Skin epidermis (tissue), 12 donors: Measurements from ENCODE around the gene LRP1B.

Experiments used
- H3K27ac ChIP-seq, 21 experiments: fragments of 200-600 bp; sonication (generic) in 11 of 21; one replicate each; pipeline ENCODE4 v1.5.0; 2020; ENCODE audit warnings: mild to moderate bottlenecking in 3 of 21, inconsistent platforms in 2 of 21, moderate library complexity in 2 of 21
- H3K4me3 ChIP-seq, 7 experiments: fragments of 200-600 bp; sonication (generic) in 2 of 7; one replicate each; pipeline ENCODE4 v1.5.0; 2020; ENCODE audit warnings: inconsistent platforms in 2 of 7, mild to moderate bottlenecking in 2 of 7, moderate library complexity in 1 of 7

LRP1B gene

DNA sequence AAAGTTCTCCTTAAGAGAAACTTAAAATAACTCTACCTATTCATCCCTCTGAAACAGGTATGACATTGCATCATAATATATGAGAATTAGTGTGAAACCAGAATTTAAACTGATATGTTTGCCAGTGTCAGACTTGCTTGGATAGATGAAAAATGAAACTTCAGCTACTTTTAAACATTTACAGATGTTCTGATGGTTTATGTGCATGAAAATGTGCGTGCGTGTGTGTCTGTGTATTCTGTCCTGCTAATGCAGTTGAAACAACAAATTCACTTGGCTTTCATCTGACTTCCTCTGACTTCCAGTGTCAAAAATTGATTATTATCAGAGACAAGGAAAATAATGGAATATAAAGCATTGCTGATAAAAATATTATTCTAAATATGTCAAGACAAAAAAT lies 719.4 kb downstream of the LRP1B start:
- no peak overlapping the region for H3K4me3 ChIP-seq
- no peak overlapping the region for H3K27ac ChIP-seq

DNA sequence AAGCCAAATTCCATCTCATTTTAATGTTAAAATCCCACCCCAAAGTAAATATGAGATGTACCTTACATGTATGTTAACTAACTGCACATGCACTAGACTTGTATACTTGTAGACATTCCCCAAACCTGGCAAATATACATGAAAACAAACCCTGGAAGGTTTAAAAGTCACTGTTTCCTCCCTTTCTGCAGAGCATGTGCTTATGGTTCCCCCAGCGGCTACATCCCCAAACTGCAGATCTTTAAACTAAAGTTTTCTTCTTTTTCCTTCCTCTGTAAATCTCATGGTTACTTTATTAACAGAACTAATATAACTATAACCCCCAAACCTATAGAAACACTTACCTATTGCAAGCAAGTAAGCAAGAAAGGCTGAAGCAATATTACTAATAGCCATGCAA lies 731.5 kb downstream of the LRP1B start:
- Histone ChIP-seq H3K27ac (no peak overlapping the region), H3K4me3 (no peak overlapping the region)

GRCh38 chr2:141393214-141393545 lies 737.6 kb downstream of the LRP1B start:
- no peak overlapping the region for H3K4me3 ChIP-seq
- H3K27ac ChIP-seq = no peak overlapping the region

- no peak overlapping the region for H3K27ac ChIP-seq
- H3K4me3 ChIP-seq = no peak overlapping the region
Measured at GRCh38 chr2:141392517-141393213, 738.2 kb downstream of the LRP1B start.

DNA sequence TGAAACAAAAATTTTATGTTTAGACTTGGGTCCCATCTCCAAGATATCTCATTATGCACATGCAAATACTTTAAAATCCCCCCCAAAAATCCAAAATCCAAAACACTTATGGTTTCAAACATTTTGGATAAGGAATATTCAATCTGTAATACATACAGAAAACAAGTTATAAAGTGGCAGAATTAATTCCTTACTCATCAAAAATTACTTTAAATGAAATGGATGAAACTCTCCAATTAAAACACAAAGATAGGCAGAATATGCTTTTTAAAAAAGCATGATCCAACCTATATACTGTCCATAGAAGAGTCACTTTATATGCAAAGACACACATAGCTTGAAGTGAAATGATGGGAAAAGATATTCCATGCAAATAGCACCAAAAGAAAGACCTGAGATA lies 744.6 kb downstream of the LRP1B start:
- no peak overlapping the region for H3K27ac ChIP-seq
- H3K4me3 ChIP-seq = no peak overlapping the region

GRCh38 chr2:141384676-141385075 lies 746.1 kb downstream of the LRP1B start:
- no peak overlapping the region for H3K4me3 ChIP-seq
- no peak overlapping the region for H3K27ac ChIP-seq

DNA sequence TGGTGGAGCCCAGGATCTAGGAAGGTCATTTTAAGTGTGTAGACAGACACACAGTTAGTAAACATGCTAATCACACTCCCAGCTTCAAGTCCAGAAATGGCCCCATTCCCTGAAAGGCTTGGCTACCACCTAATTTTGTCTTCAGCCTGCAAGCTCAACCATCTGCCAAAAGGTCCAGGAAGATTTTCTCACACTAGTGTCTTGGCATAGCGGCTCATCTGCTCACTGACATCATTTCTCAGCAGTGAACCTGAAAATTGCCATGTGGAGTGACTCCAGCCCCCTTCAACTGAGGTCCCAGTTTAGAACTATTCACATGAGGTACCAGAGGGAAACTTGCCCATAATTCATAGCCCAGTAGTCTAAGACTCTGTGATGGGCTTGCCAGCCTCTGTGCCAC lies 748.9 kb downstream of the LRP1B start:
- Histone ChIP-seq H3K4me3 (no peak overlapping the region), H3K27ac (no peak overlapping the region)

DNA sequence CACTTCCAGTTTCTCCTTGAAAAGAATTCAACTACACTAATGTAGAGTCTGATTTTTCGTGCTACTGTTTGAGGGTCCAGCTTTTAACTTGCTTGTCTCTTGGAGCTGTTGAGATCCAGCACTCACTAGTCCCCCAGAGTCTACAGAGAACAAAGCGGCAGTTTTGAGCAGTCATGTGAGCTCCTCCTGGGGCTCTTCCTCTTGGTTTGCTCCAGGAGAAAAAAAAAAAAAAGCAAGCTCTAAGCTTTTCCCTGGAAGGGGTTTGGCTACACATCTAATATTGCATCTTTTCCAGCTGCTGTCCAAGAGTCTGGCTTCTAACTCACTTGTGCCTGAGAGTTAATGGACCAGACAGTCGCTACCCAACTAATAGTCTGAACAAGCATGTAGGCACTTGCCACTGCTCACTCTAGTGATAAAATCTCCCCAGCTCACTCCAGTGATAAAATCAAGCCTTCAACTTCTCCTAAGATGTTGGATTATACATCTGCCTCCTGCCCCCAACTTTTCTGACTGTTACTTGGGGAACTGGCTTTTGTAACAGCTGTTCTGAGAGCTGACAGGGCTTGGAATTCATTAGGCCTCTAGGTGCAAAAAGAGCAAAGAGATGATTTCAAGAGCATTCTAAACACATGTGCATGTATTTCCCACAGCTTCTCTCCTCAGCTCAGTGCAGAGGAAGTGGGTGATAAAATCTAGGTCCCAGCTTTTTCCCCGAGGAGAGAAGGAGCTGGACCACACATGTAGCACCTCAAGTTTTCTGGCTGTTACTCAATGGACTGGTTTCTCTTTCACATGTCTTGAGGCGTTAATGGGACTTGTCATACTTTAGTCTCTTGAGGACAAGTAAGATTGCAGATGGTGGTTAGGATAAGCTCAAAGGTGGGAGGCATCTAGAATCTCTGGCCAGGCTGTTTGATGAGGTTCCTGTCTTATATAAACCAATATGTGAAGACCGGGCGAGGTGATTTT lies 750.5 kb downstream of the LRP1B start:
- Histone ChIP-seq H3K4me3 (no peak overlapping the region), H3K27ac (no peak overlapping the region)

DNA sequence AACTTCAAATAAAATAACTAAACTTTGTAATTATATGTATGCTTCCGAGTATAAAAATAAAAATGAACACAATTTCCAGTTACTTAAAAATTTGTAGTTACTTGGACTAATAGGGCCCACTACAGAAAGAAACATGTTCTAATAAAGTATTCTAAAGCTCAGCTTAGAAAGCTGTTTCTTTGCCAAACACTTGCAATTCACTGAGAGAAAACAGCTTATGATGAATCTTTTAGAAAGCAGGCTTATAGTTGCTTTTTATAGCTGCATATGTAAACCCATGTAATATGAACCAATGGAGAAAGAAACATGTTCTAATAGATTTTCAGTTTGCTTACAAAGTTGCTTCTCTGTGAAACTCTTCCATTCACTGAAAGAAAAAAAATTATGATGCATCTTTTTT lies 766.0 kb downstream of the LRP1B start:
- H3K4me3 ChIP-seq = no peak overlapping the region
- no peak overlapping the region for H3K27ac ChIP-seq

- Histone ChIP-seq H3K27ac (no peak overlapping the region), H3K4me3 (no peak overlapping the region)
Measured at GRCh38 chr2:141362311-141362710, 768.5 kb downstream of the LRP1B start.

DNA sequence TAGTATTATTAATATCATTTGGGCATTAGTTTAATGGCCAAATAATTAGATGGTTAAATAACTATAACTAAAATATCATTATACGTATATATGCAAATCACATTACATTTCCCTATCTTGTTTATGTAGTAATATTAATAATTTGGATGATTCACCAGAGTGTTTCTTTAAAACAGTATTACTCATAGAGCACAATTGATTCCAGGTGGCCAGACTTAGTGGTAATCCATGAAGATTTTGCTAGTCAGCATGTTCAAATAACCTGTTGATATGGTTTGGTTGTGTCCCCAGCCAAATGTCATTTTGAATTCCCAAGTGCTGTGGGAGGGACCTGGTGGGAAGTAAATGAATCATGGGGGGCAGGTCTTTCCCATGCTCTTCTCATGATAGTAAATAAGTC lies 782.3 kb downstream of the LRP1B start:
- Histone ChIP-seq H3K4me3 (no peak overlapping the region), H3K27ac (no peak overlapping the region)

DNA sequence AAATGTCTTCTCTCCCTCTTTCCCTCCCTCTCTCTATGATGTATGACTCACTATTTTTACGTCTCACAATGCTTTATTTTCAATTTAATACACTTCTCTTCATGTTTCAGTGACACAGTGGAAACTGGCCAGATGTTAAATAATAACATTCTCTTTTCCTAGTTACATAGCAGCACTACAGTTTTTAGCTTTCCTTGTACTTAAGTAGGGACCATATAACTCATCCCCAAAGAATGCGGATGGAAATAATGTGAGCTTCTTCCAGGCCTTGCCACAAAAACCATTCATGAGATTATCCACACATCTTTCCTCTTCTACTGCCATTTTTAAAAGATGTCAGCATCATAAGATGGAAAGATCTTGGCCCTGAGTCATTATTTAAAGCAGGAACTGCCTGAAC lies 789.4 kb downstream of the LRP1B start:
- no peak overlapping the region for H3K27ac ChIP-seq
- no peak overlapping the region for H3K4me3 ChIP-seq

DNA sequence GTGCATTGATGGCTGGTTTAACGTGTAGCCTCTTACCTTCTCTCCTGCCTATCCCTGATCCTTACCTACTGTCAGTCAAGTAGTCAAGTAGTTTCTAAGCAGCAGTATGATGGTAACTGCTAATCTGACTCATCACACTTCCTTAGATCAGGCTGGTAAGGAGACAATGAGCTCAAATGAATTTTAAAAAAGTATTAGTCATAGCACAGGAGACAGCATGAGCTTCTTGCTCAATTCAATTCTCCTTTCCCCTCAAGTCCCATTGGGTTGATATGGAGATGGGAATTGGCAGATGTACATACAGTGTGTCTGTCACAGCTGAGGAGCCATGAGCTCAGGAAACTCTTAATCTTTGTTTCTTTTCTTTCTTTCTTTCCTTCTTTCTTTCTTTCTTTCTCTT lies 799.7 kb downstream of the LRP1B start:
- H3K27ac ChIP-seq = no peak overlapping the region
- no peak overlapping the region for H3K4me3 ChIP-seq

GRCh38 chr2:141329964-141330363 lies 800.9 kb downstream of the LRP1B start:
- Histone ChIP-seq H3K4me3 (no peak overlapping the region), H3K27ac (no peak overlapping the region)

DNA sequence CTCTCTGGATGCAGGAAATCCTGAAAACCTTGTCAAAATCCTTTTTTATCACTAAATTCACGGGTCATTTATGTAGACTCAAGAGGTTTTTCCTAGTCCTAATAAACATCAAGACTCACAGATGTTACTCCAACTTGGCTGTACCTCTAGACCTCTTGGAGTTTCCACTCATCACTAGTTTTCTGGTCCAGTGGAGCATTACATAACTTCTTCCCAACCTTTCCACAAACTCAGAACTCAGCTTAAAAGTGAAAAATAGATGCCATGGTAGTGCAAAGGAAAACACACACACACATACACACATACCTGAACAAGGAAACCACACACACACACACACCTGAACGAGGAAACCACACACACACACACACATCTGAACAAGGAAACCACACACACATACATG lies 807.2 kb downstream of the LRP1B start:
- H3K27ac ChIP-seq = no peak overlapping the region
- H3K4me3 ChIP-seq = no peak overlapping the region

DNA sequence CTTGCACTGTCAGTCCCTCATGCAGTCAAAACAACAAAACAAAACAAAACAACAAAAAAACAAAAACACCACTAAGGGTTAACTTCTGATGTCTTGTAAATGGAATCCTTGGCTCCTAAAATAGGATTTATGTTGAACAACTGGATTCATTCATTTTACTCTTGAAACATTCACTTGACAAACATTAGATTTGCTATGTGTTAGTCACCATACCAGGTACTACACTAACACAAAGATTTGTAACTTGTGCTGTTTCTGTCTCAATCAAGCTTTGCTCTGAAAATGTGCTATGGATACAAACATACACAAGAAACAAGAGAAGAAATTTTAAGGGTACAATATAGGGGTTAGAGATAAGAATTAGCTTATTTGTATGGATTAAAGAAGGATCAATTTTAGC lies 812.8 kb downstream of the LRP1B start:
- Histone ChIP-seq H3K4me3 (no peak overlapping the region), H3K27ac (no peak overlapping the region)

- H3K27ac ChIP-seq = no peak overlapping the region
- no peak overlapping the region for H3K4me3 ChIP-seq
Measured at GRCh38 chr2:141316606-141317005, 814.2 kb downstream of the LRP1B start.

DNA sequence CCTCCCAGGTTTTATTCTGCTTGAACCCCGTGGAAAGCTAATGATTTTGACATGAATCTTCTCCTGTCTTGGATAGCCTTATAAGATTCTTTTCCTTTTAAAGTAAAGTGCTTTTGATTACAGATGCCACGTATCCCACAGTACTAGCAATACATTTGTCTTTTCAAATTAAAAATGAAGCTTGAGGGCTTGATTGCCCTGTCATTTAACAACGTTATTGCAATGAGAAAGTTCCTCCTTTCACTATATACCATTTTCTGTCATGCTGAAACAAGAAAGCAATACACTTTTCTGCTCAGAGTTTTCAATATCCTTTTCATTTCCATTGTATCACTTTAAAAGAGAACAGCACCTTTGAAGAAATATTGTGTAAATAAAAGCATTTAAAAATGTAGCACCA lies 814.7 kb downstream of the LRP1B start:
- no peak overlapping the region for H3K4me3 ChIP-seq
- no peak overlapping the region for H3K27ac ChIP-seq

- no peak overlapping the region for H3K27ac ChIP-seq
- no peak overlapping the region for H3K4me3 ChIP-seq
Measured at GRCh38 chr2:141313972-141314371, 816.8 kb downstream of the LRP1B start.

DNA sequence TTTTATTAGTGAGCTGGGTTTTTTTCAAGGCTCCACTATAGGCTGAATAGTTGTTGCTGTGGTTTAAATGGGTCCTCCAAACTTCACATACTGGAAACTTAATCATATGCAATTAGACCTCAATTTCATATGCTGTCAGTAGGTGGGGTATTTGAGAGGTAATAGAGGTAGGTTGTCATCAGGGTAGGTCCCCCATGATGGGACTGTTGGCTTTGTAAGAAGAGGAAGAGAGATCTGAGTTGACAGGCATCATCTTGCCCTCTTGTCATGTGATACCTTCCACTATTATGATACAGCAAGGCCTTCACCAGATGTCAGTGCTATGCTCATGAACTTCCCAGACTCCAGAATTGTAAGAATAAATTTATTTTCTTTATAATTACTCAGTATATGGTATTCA lies 819.4 kb downstream of the LRP1B start:
- H3K27ac ChIP-seq = no peak overlapping the region

GRCh38 chr2:141306368-141306767 lies 824.4 kb downstream of the LRP1B start:
- H3K4me3 ChIP-seq = no peak overlapping the region
- H3K27ac ChIP-seq = no peak overlapping the region

More for the DNA sequence above, 819.4 kb downstream of the LRP1B start:
- no peak overlapping the region for H3K4me3 ChIP-seq
